Measurements from ENCODE around the gene TBC1D14.

TBC1D14 gene

GRCh38 chr4:6874981-6875380, 34.6 kb upstream of the TBC1D14 start:
- in situ Hi-C loops (cut with HindIII; ENCODE audit: low pct_ligation_motif_present, low sequenced_read_pairs) = loop anchor here (25.0 kb wide), 1 partner anchor 138 kb away; no protein-coding TSS in a partner anchor
- no peak overlapping the region for H3K4me3 ChIP-seq (ENCODE audit: low read depth, low read length)
- no peak for DNase-seq
- no peak for TF ChIP-seq CTCF (IDR thresholded peaks at IDR 0.05; ENCODE audit: low read depth, low read length, missing control alignments)
- H3K27me3 ChIP-seq (replicated peaks) = no peaks in the 10 kb centered on the region
- no peak overlapping the region for H3K27ac ChIP-seq
- H3K36me3 ChIP-seq (replicated peaks) = peaks cover 44% of the 10 kb centered on the region

- no peak overlapping the region for H3K4me3 ChIP-seq (ENCODE audit: low read depth, low read length)
- no peaks in the 10 kb centered on the region for H3K27me3 ChIP-seq (replicated peaks)
- no peak for TF ChIP-seq CTCF (IDR thresholded peaks at IDR 0.05; ENCODE audit: low read depth, low read length, missing control alignments)
- H3K36me3 ChIP-seq (replicated peaks) = peaks cover 44% of the 10 kb centered on the region
- no peak for DNase-seq
- no peak overlapping the region for H3K27ac ChIP-seq
- in situ Hi-C loops (cut with HindIII; ENCODE audit: low pct_ligation_motif_present, low sequenced_read_pairs) = no loop called here
Measured at GRCh38 chr4:6875431-6875831, 34.2 kb upstream of the TBC1D14 start.

- H3K27ac ChIP-seq = no peak overlapping the region
- in situ Hi-C loops (cut with HindIII; ENCODE audit: low pct_ligation_motif_present, low sequenced_read_pairs) = no loop called here
- no peak overlapping the region for H3K4me3 ChIP-seq (ENCODE audit: low read depth, low read length)
- no peak for DNase-seq
- no peaks in the 10 kb centered on the region for H3K27me3 ChIP-seq (replicated peaks)
- H3K36me3 ChIP-seq (replicated peaks) = peaks cover 51% of the 10 kb centered on the region
- TF ChIP-seq CTCF (IDR thresholded peaks at IDR 0.05; ENCODE audit: low read depth, low read length, missing control alignments) = no peak
Measured at GRCh38 chr4:6876440-6876839, 33.2 kb upstream of the TBC1D14 start.

DNA sequence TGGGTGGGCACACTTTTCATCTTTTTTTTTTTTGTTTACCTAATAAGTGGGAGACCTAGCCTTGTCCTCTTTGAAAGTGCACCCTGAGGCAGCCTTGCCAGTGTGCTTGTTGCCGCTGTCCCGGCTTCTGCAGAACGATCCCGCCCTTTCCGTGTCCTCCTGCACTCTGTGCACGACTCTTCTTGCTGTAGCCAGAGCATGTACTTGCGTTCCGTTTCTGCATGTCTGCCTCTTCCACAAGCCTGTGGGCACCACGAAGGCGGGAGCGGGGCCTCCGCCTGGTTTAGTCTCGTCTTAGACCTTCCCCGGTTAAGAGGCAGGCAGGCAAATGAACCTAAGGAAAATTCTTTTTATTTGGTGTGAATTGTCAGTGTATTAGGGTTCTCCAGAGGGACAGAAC, 32.6 kb upstream of the TBC1D14 start:
- Histone ChIP-seq H3K27me3 (replicated peaks) (no peaks in the 10 kb centered on the region), H3K27ac (no peak overlapping the region), H3K4me3 (ENCODE audit: low read depth, low read length) (no peak overlapping the region), H3K36me3 (replicated peaks) (peaks cover 53% of the 10 kb centered on the region)
- DNase-seq = no peak
- in situ Hi-C loops (cut with HindIII; ENCODE audit: low pct_ligation_motif_present, low sequenced_read_pairs) = no loop called here
- TF ChIP-seq CTCF (IDR thresholded peaks at IDR 0.05; ENCODE audit: low read depth, low read length, missing control alignments) = no peak

- H3K27ac ChIP-seq = no peak overlapping the region
- H3K4me3 ChIP-seq (ENCODE audit: low read depth, low read length) = no peak overlapping the region
- no peak for DNase-seq
- in situ Hi-C loops (cut with HindIII; ENCODE audit: low pct_ligation_motif_present, low sequenced_read_pairs) = no loop called here
- no peaks in the 10 kb centered on the region for H3K27me3 ChIP-seq (replicated peaks)
- TF ChIP-seq CTCF (IDR thresholded peaks at IDR 0.05; ENCODE audit: low read depth, low read length, missing control alignments) = no peak
- peaks cover 45% of the 10 kb centered on the region for H3K36me3 ChIP-seq (replicated peaks)
Measured at GRCh38 chr4:6878451-6879059, 31.1 kb upstream of the TBC1D14 start.

GRCh38 chr4:6880691-6881090, 28.9 kb upstream of the TBC1D14 start:
- Histone ChIP-seq H3K27ac (no peak overlapping the region), H3K36me3 (replicated peaks) (peaks cover 38% of the 10 kb centered on the region), H3K4me3 (ENCODE audit: low read depth, low read length) (no peak overlapping the region), H3K27me3 (replicated peaks) (no peaks in the 10 kb centered on the region)
- TF ChIP-seq CTCF (IDR thresholded peaks at IDR 0.05; ENCODE audit: low read depth, low read length, missing control alignments) = no peak
- in situ Hi-C loops (cut with HindIII; ENCODE audit: low pct_ligation_motif_present, low sequenced_read_pairs) = no loop called here
- DNase-seq = no peak
